HTR-8/SVneo (cell line): ENCODE results near the gene MYL9.
A peak's percentile ranks its signal among the peaks of the same experiment; 100 is the strongest.

Experiments
- DNase-seq: peaks from one replicate; pipeline ENCODE4 v3.0.0; 2011; ENCODE audit warnings: low spot score, mixed read lengths; ENCODE audit not compliant: insufficient read length
- FAIRE-seq: peaks from 2 replicates; lab custom pipeline; 2011; peaks lifted over from hg19 to GRCh38; lab: Jason Lieb, UNC

MYL9 gene

GRCh38 chr20:36574366-36575135 is 33.2 kb downstream of the MYL9 start:
- peak; percentile 69 for DNase-seq
- FAIRE-seq: peak; percentile 95

- DNase-seq: no peak
- FAIRE-seq: no peak
Observed at GRCh38 chr20:36576081-36576445, 34.7 kb downstream of the MYL9 start.

GRCh38 chr20:36578356-36579041 is 37.2 kb downstream of the MYL9 start:
- DNase-seq: no peak
- FAIRE-seq: peak; percentile 57

- FAIRE-seq (no peak), DNase-seq (no peak)
Observed at GRCh38 chr20:36579996-36580545, 38.8 kb downstream of the MYL9 start.

GRCh38 chr20:36582322-36582721 is 41.0 kb downstream of the MYL9 start:
- no peak for DNase-seq
- no peak for FAIRE-seq

- FAIRE-seq (no peak), DNase-seq (no peak)
Observed at GRCh38 chr20:36582821-36583220, 41.5 kb downstream of the MYL9 start.

GRCh38 chr20:36584018-36584481 is 42.7 kb downstream of the MYL9 start:
- FAIRE-seq: peak; percentile 40

GRCh38 chr20:36585410-36586125 is 44.2 kb downstream of the MYL9 start:
- FAIRE-seq: no peak
- DNase-seq: no peak

More at GRCh38 chr20:36584018-36584481, 42.7 kb downstream of the MYL9 start:
- no peak for DNase-seq

- DNase-seq (no peak), FAIRE-seq (peak; percentile 31)
Observed at GRCh38 chr20:36587388-36588070, 46.2 kb downstream of the MYL9 start.

GRCh38 chr20:36591281-36591680 is 50.0 kb downstream of the MYL9 start:
- DNase-seq: no peak
- FAIRE-seq: no peak

GRCh38 chr20:36591854-36592641 is 50.7 kb downstream of the MYL9 start:
- DNase-seq: no peak
- FAIRE-seq: peak; percentile 9

GRCh38 chr20:36593347-36593929 is 52.1 kb downstream of the MYL9 start:
- FAIRE-seq (no peak), DNase-seq (no peak)

GRCh38 chr20:36599912-36600345 is 58.6 kb downstream of the MYL9 start:
- FAIRE-seq (no peak), DNase-seq (no peak)
